GM19468 (cell line): Measurements from ENCODE around the gene EPB41L4B.

Experiments
- ATAC-seq: cut with Tn5 transposase; IDR thresholded peaks from one replicate; pipeline ENCODE4 v1.9.1; 2021; ENCODE audit warnings: mild to moderate bottlenecking, moderate library complexity, moderate number of reproducible peaks; ENCODE audit not compliant: unreplicated experiment; ENCODE audit errors: extremely low read depth

The EPB41L4B gene

GRCh38 chr9:109273869-109274268 is 47.0 kb downstream of the EPB41L4B start:
- no peak for ATAC-seq

GRCh38 chr9:109272745-109273144 is 48.1 kb downstream of the EPB41L4B start:
- no peak for ATAC-seq

- no peak for ATAC-seq
These were observed 48.8 kb downstream of the EPB41L4B start for GRCh38 chr9:109272045-109272444.

GRCh38 chr9:109270971-109271925 is 49.6 kb downstream of the EPB41L4B start:
- no peak for ATAC-seq

GRCh38 chr9:109270441-109270840 is 50.4 kb downstream of the EPB41L4B start:
- no peak for ATAC-seq

GRCh38 chr9:109269839-109270238 is 51.0 kb downstream of the EPB41L4B start:
- ATAC-seq = no peak

GRCh38 chr9:109269081-109269480 is 51.8 kb downstream of the EPB41L4B start:
- ATAC-seq = no peak

- no peak for ATAC-seq
These were observed 53.3 kb downstream of the EPB41L4B start for GRCh38 chr9:109267555-109267954.

GRCh38 chr9:109264877-109265587 is 55.8 kb downstream of the EPB41L4B start:
- ATAC-seq = no peak

- ATAC-seq = no peak
These were observed 57.5 kb downstream of the EPB41L4B start for GRCh38 chr9:109263358-109263757.

GRCh38 chr9:109258481-109259302 is 62.2 kb downstream of the EPB41L4B start:
- no peak for ATAC-seq

- no peak for ATAC-seq
These were observed 64.5 kb downstream of the EPB41L4B start for GRCh38 chr9:109256336-109256735.

GRCh38 chr9:109255394-109255793 is 65.5 kb downstream of the EPB41L4B start:
- ATAC-seq = no peak

GRCh38 chr9:109254317-109254716 is 66.5 kb downstream of the EPB41L4B start:
- ATAC-seq = no peak

GRCh38 chr9:109253637-109254284 is 67.1 kb downstream of the EPB41L4B start:
- no peak for ATAC-seq

- no peak for ATAC-seq
These were observed 67.6 kb downstream of the EPB41L4B start for GRCh38 chr9:109253241-109253636.

GRCh38 chr9:109252291-109252690 is 68.6 kb downstream of the EPB41L4B start:
- ATAC-seq = no peak

- ATAC-seq = no peak
These were observed 69.1 kb downstream of the EPB41L4B start for GRCh38 chr9:109251776-109252106.

GRCh38 chr9:109251080-109251775 is 69.6 kb downstream of the EPB41L4B start:
- ATAC-seq = no peak

- no peak for ATAC-seq
These were observed 70.1 kb downstream of the EPB41L4B start for GRCh38 chr9:109250771-109251079.
